GM19240 (cell line): ENCODE measurements around the gene MAPKAPK3.
A peak's percentile ranks its signal among the peaks of the same experiment; 100 is the strongest.

Source experiments
- DNase-seq: peaks from one replicate; pipeline ENCODE4 v3.0.0; 2011; ENCODE audit warnings: low spot score; ENCODE audit not compliant: insufficient read length

The MAPKAPK3 gene

DNA sequence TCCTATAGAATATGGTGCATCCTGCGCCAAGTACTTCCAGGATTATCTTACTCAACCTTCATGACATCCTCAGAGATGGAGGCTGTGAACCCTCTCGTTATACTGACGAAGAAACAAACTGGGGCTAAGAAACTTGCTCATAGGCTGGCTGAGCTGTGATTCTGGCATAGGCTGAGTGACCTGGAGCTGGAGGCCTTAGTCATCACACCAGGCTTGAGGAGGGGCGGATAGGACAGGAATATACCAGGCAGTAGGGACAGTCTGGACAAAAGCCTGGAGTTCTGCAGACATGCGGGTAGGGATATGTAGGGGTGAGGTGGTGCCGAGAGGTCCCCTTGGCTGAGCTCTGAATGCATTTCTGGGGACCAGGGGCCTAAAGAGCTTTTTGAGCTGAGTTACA, 29.6 kb upstream of the MAPKAPK3 start:
- no peak for DNase-seq

DNA sequence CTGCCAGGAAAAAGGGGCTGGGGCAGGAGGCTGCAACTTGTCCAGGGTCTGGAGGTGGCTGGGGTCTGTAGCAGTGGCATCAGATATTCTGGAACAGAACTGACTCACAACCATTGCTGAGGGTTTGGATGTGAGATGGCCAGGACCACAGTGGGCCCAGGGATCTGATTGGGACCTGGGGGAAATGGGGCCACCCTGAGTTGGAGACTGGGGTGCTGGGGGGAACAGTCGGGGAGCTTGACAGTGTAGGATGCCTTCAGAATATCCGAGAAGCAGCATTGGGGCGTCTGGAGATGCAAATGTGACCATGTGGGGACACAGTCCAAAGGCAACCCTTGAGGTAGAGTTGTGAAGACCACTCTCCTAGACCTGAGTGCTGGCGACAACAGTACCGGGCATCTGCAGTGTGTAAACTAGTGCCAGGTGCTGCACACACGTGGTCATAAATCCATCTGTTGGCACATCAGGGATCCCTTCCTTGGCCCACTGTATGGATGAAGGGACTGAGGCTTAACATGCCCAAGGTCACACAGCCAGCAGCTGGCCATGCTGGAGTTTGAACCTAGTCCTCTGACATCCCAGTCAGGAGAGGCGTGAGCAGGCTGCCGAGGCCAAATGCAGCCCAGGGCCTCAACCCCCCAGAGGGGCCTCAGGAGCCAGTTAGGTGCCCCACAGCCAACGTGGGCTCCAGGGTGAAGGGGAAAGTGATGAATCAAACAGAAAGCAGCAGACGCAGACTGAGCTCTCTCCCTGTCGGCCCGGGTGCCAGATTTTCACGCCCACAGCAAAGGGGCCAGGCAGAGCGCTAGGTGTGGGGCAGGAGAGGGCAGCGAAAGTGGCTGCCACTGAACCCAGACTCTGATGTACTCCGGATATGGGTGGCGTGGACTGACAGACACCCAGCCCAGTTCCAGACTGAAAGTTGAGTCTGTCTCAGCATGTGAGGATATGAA, 28.9 kb upstream of the MAPKAPK3 start:
- DNase-seq = peak; percentile 50

DNA sequence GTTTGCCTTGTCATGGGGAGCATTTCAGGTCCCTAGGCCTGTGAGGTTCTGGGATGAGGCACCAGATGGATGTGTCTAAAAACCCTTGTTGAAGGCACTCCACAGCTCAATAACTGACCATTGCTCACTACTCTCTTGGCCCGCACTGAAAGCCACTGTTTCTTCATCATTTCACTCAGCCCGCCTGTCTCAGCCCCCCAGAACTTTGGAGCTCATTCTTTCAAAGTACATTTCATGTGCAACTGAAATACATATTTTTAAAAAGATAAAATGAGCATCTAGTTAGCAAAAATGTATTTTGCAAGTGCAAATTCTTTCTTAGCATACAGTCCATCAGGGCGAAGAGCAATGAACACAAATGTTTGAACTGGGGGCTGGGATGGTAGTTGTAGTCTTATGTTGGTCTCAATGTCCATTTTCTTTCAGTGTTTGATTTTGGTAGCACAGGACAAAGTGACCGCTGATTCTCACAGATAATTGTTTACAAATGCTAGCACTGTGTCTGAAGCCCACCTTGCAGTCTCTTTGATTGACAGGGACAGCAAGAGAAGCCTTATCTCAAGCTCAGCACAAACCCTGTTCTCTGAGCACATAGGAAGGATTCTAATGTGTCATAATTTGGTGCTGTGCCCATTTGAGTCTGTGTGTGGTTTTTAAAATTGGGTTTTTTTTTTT, 28.1 kb upstream of the MAPKAPK3 start:
- no peak for DNase-seq

DNA sequence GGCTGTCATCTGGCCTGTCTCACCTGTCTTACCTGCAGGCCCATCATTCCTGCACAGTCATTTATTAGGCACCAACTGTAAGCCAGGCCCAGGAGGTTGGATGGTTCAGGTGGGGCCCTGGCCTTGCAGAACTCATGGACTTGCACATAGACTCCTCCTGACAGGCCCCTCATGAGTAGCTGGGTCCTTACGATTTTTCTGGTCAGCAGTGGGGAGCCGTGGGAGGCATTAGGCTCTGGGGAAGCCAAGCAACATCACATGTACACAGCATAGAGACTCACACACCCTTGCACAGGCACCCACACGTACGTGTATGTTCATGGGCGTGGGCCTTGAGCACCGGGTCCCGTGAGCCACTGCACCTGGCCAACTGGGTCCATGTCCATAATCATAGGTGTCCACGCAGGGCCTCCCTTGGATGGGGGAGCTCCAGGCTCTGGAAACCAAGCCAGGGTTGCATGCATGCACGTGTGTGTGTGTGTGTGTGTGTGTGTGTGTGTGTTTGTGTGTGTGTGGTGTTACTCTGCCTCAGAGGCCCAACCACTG, 25.7 kb upstream of the MAPKAPK3 start:
- no peak for DNase-seq

DNA sequence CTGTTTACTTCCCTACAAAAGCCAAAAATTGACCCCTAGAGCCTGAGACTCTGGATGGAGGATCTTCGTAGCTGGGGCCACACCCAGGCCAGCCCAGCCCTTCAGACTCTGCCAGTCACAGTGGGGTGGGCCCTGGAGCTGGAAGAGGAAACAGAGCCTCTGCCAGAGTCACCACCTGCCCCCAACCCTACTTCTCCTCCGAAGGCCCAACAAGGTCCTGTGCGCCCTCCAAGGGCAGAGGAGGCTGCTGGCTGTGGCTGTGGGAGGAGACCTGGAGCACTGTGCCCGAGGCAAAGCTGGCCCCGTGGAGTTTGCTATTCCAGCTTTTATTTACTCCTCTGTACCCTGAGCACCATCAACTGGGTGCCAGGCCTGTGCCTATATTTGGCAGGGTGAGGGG, 24.4 kb upstream of the MAPKAPK3 start:
- DNase-seq = no peak

DNA sequence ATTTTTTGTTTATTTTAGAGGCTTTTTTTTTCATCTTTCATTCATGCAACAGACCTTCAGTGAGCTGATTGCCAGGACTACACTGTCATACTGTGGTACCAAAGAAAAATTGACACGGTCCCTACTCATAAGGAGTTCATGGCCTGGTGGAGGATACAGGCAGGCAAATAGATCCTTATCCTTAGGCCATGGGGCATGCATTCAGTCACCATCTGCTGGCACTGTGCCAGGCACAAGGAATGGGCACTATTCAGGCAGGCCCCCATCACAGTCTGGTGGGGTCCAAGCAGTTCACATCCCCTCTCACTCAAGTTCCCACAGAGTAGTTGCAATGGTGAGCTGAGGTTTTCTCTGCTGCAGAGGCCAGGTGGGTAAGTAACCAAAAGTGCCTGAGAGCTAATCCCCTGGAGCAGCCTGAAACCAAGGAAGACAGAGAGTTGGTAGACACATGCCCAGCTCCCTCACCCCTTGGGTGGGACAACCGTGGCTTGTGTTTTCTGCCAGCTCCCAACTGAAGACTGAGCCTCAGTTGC, 22.6 kb upstream of the MAPKAPK3 start:
- DNase-seq = no peak

DNA sequence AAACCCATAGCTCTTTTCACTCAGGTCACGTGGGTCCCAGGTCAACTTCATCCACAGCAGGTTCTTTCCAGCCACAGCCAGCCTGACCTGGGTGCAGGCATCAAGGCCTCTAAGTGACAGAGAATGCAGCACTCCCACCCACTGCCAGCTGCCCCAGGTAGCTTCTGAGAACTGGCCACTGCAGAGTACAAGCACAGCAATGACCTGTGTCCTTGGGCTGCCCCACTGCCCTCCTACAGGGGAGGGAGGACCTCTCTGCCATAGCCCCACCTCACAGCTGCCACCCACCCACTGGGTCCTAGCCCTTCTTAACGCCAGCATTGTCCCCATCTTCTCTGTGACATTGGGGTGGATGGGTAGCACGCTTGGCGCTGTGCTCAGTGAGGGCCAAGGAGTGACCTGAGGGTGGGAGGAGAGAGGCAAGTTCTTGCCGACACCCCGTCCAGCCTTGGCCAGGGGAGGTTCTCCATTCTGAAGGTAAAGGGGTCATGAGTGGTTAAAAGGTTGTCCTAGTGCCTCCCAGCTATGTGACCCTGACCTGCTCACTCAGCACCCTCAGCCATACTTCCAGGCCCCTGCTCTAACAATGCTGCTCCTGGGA, 17.7 kb upstream of the MAPKAPK3 start:
- no peak for DNase-seq

DNA sequence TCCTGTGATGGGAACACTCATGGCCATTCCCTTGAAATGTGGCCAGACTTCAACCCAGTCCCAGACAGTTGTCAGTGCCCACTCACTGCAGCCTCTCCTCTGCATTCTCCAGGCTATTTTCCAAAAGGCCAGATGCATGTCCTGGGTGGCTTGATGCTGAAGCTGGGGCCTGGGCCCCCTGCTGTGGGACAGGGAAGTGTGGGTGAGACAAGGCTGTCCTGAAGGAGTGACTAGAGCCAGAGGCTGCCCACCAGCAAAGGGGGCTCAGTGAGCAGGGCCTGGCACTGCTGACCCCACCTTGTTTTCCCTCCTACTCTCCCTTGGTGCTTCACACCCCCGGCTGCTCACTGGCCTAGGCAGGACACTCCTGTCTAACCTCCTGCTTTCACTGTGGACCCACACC, 17.2 kb upstream of the MAPKAPK3 start:
- DNase-seq = no peak

DNA sequence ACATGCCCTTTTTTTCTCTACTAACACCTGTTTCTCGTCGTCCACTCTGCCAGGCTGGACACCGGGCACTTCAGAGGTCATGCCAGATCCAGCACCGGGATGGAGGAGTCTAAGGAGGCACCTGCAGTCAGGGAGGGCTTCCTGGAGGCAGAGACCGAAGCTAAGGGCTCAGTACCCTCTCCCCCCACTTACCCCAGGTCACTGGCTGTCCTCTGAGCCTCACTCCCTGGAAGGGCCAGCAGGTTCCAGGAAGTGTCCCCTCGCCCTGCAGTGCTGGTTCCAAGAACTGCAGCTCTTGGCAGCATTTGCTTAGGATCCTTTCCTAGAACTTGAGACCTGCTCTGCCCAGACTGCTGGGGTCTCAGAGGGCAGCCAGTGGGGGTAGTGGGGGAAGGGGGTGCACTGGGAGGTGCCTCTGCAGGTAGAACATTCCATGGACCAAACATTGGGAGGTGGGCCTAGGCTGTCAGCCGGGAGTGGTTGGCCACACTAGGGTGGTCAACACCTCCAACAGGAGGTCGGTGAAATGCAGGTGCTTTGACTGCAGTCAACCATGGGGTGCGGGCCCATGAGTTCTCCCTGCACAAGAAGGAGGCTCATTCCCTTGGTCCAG, 16.7 kb upstream of the MAPKAPK3 start:
- no peak for DNase-seq

DNA sequence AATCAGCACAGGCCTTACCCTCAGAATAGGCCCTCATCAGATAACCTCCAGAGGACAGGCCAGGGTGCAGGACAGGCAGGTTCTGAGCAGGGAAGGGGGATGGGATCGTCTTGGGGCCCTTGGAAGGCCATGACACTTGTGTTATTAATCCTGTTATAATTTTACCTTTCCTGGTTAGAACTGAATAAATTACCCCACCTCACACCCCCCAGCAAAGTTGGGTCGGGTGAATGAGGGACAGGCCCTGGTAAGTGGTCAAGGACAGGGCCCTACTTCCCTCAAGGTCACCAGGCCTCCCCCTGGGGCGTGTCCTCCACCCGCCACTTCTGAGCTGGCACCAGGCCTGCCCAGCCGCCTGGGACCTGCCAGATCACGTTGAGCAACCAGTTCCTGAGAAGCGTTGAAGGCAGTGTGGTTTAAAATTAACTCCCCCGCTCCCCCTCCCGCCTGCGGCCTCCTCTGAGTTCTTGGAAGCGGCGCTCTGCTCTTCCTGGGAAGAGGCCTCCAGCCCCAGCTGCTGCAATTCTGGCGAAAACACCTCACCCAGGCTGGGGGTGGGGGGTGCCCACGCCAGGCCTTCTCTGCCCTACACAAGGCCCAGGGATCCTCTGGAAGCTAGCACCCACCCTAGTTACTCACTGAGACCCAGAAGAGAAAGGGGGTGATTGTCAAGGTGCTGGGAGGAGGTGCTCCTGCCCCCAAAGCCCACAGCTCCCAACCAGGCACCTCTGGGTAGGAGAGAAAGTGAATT, 15.9 kb upstream of the MAPKAPK3 start:
- DNase-seq = no peak

DNA sequence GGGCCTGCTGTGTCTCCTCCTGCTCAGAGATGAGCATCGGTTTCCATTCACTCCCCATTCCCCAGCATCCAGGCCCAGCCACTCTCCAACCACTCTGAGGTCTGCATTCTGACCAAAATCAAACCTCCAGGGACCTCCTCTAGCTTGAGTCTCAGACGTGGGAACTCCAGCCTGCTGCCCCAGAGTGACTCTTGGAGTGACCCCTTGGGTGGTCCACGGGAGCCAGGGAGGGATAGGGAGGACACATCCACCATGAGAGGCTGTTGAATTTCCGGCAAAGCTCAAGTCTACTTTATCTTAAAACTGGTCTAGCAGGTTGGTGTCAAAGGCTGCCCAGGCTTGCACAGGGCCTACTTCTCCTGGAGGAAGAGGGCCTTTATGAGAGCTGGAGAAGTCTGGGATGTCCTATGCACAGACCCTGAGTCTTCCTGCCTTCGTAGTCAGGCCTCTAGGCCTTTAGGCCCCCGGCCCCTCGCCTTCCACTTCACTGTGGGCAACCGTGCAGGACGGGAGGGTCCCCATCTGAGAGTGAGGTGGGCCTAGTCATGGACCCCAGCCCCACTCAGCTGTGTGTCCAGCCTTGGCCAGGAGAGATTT, 14.3 kb upstream of the MAPKAPK3 start:
- DNase-seq = no peak

DNA sequence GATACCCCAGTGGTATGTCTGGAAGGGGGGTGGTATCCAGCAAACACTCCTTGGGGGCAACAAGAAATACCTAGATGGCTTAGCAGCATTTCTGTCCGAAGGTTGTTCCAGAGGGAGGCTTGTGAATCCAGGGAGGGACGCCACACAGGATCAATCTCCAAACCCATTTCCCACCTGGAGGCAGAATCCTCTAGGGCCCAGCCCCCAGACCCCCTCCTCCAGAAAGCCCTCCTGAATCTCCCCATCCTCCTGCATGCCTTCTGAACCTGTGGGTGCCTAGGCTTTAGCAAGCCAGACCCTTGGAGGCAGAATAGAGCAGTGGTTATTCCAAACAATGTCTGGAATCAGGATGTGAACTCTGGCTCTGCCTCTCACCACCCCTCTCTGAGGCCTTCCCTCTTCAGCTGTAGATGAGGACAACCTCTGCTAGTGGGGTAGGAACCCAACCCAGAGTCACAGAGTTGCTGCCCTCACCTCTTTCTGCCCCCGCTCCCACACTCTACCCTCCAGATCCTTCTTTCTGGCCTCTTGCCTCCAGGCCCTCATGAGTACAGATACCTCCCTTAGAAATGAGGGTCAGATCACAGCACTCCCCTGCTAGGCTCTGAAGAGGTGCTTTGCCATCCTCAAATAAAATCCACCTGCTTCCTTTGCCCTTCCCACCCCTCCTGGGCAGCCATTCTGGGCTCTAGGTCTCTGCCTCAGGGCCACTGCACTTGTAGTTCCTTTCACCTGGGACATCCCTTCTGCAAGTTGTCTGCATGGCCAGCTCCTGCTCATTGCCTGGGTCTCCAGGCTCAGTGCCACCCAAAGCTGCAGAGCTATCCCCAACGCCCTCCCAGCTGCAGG, 13.5 kb upstream of the MAPKAPK3 start:
- DNase-seq = no peak

DNA sequence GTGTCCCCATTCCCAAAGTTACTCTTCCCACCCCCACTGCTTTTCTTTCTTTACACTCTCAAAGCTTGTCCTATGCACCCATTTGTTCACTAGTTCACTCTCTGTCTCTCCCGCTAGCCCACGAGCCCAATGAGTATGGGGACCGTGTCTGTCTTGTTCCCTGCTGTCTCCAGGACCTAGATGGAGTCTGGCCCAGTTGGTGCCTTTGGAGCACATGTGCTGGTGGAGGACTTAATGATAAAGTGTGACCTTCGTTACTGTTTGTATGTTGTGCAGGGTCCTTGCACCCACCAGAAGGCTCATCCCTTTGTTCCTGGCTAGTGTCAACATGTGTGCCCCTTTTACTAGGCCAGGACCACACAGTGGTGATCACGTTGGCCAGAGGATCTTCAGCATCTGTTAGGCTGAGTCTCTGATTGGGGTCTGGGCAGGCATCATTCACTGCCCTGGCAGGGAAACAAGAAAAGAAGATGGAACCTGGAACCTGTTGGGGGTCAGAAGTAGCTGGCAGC, 12.8 kb upstream of the MAPKAPK3 start:
- DNase-seq = no peak

DNA sequence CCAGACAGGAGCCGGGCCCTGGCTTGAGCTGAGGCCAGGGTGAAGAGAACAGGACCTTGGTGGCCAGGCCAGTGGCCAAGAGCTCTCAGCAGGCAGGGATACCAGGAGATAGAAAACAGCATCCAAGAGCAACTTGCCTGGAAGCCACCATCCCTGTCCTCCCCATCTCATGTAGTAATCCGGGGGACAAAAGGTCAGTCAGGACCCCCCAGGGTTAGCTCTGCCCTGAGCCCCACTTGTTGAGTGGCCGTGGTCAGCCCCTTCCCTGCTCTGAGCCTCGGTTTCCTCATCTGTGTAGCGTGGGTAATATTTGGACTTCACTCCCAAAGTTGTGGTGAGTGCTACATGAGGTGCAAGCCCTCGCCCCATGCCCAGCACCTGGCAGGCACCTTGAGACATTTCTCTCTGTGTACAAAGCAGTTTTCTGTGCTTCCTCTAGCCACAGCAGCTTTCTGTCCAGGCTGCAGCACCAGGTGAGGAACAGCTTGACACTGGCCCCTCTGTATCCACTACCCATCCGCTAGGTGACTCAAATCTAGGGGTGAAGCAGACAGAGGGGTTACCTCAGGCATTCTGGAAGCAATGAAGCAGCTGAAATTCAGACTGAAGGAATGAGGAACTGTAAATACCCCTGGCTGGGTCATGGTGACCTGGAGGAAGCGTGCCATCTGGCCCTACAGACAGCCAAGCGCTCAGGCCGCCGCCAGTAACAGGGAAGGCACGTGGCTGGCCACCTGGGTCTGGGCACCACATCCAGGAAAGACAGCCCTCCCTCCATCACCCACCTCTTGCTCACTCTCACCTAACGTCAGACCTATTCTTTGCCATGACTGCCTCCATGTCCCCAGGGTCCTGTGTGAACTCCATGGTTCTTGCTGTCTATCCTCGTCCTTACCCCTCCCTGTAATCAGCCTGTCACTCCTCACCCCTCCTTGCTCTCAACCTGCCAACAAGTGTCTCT, 12.0 kb upstream of the MAPKAPK3 start:
- DNase-seq = no peak

DNA sequence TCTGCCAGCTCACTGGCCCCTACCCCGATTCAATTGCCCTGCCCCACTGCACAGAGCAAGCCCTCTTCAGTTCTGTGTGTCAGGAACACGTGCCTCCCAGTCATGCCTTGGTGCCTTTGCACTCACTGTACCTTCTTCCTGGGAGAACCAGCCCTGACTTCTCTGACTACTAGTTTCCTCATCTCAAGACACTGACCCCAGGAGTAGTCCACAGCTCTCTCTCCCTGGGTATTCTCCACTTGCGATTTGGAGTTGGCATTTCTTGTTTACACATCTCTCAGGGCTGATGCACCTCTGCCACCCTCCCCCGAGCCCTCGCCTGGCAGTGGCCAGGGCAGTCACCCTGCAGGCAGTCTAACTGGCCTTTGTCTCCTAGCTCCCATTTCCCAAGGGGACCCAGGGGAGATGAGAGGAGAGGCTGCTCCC, 11.0 kb upstream of the MAPKAPK3 start:
- DNase-seq = no peak

DNA sequence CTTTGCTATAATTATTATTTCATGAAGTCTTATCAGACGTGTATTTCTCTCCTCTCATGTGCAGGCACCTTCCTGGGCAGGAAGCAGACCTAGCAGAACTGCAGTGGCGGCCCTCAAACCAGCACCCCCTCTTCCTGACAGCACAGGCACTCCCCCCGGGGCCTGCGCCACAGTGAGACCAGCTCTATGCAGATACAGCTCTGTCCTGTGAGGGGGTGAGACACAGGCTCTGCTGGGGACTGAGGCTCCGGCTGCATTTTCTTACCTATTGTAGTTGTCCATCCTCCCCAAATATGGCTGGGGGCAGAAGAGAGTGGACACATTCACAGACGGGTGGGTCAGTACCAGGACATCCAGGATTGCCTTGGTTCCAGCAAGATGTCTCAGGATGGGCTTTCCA, 10.4 kb upstream of the MAPKAPK3 start:
- DNase-seq = no peak

DNA sequence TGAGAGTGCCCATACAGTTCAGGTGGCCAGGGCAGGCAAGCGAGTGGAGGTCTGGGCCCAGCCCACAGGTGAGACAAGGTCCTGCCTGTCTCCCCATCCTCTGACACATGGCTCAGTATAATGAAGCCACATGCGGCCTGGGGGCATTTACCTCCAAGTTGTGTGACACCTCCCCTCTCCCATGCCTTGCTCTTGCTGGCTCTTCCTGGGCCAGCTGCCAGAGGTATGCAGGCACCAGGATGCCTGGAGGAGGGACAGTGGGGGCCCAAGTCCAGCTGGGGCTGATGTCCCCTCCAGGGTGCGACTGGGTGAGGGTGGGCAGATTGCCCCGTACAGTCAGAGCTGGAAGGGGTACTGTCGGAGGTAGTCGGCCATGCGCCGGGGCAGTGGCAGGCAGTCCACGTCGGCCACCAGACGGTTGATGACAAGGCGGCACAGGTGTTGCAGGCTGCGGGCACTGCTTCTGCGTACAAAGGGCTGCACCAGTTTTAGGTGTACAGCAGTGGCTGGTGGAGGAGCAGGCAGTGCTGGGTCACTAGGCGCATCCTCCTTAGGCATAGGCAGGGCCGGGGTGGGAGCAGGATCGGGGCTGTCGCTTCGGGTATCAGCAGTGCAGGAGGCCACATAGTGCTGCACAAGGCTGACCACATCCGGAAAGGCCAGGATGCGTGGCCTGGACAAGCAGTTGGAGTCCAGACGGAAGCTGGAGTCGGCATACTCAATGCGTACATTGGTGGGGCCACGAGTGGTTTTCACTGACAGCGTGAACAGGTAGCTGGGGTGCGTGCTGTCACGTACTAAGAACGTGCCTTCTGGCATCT, 9.5 kb upstream of the MAPKAPK3 start:
- DNase-seq = no peak
